B cell (primary cell): Measurements from ENCODE around the gene OR2B3. TPM values are rescaled to one million over a fixed set of nuclear protein-coding genes. Genes with fewer than 3 reads are reported as not detected.

Experiments
- ATAC-seq: fragments of 200-7000 bp; cut with Tn5 transposase; one replicate; pipeline ENCODE4 v1.10.0; 2021; ENCODE audit warnings: low read depth, mild to moderate bottlenecking, moderate number of reproducible peaks, moderate library complexity
- CTCF ChIA-PET: fragments of 350-600 bp; sonication (Branson Sonifier 250); formaldehyde crosslinking; loops from one replicate; lab custom pipeline; 2021; ENCODE audit warnings: antibody characterized with exemption, inconsistent platforms; lab: Charles Lee
- POLR2A ChIA-PET: fragments of 350-600 bp; sonication (Branson Sonifier 250); formaldehyde crosslinking; loops from one replicate; lab custom pipeline; 2021; ENCODE audit warnings: antibody characterized with exemption; lab: Charles Lee
- DNase-seq: peaks from one replicate; pipeline ENCODE4 v3.0.0; 2013
- H2AFZ ChIP-seq: 2 replicates; pipeline ENCODE4 v1.6.1; 2012; ENCODE audit warnings: mild to moderate bottlenecking, low read depth, low read length; ENCODE audit not compliant: insufficient read depth, poor library complexity, severe bottlenecking
- H3K27ac ChIP-seq, 2 donors: 1 replicate in 1 of 2; 2 replicates in 1 of 2; pipeline ENCODE4 v1.5.1; 2012 to 2013; ENCODE audit warnings: low read length in 2 of 2, mild to moderate bottlenecking in 2 of 2, moderate library complexity in 1 of 2
- H3K27me3 ChIP-seq, 4 experiments: fragments of 200-600 bp in 1 of 4; sonication (generic) in 1 of 4; replicated peaks in 1 of 4; 1 replicate in 2 of 4; 2 replicates in 2 of 4; pipeline versions ENCODE4 v1.6.1 to v1.7.0; 2013 to 2016; ENCODE audit warnings: low read length in 3 of 4, mild to moderate bottlenecking in 2 of 4, mixed read lengths in 1 of 4, moderate library complexity in 1 of 4; ENCODE audit not compliant: insufficient read depth in 4 of 4, control insufficient read depth in 3 of 4; ENCODE audit errors: control extremely low read depth in 1 of 4
- H3K36me3 ChIP-seq, 2 experiments: replicated peaks in 1 of 2; 1 replicate in 1 of 2; 2 replicates in 1 of 2; pipeline versions ENCODE4 v1.6.1 to v1.7.1; 2013; ENCODE audit warnings: low read length in 1 of 2; ENCODE audit not compliant: insufficient read depth in 2 of 2, control insufficient read depth in 1 of 2; ENCODE audit errors: control extremely low read depth in 1 of 2, extremely low read depth in 1 of 2
- H3K4me1 ChIP-seq, 2 donors: fragments of 200-600 bp in 1 of 2; sonication (generic) in 1 of 2; 1 replicate in 1 of 2; 2 replicates in 1 of 2; pipeline versions ENCODE4 v1.5.1 to v1.6.1; 2013 to 2017; ENCODE audit warnings: low read length in 2 of 2; ENCODE audit not compliant: control insufficient read depth in 2 of 2, insufficient read depth in 2 of 2
- H3K4me2 ChIP-seq: replicated peaks from 2 replicates; pipeline ENCODE3; 2012; ENCODE audit warnings: mild to moderate bottlenecking, low read depth, low read length; ENCODE audit not compliant: poor library complexity, severe bottlenecking
- H3K4me3 ChIP-seq, 5 experiments: fragments of 200-600 bp in 1 of 5; sonication (generic) in 1 of 5; 1 replicate in 3 of 5; 2 replicates in 2 of 5; pipeline versions ENCODE4 v1.5.1 to v1.7.0; 2011 to 2016; ENCODE audit warnings: low read length in 4 of 5, mild to moderate bottlenecking in 4 of 5, low read depth in 2 of 5, control low read depth in 1 of 5, moderate library complexity in 1 of 5; ENCODE audit not compliant: insufficient read depth in 1 of 5; ENCODE audit errors: control extremely low read depth in 1 of 5, extremely low read depth in 1 of 5
- H3K79me2 ChIP-seq: fragments of 200-600 bp; sonication (generic); one replicate; pipeline ENCODE4 v1.6.0; 2016; ENCODE audit warnings: low read length; ENCODE audit not compliant: control insufficient read depth, insufficient read depth
- H3K9ac ChIP-seq: fragments of 200-600 bp; sonication (generic); 2 replicates; pipeline ENCODE4 v1.6.1; 2017; ENCODE audit warnings: mild to moderate bottlenecking, low read length, moderate library complexity
- H3K9me3 ChIP-seq, 3 donors: one replicate each; pipeline versions ENCODE4 v1.6.1 to v1.7.1; 2013; ENCODE audit warnings: low read length in 2 of 3; ENCODE audit not compliant: control insufficient read depth in 2 of 3, insufficient read depth in 1 of 3; ENCODE audit errors: control extremely low read depth in 1 of 3
- H4K20me1 ChIP-seq: 2 replicates; pipeline ENCODE4 v1.6.0; 2012; ENCODE audit warnings: mild to moderate bottlenecking, low read length; ENCODE audit not compliant: insufficient read depth, control insufficient read depth, poor library complexity, severe bottlenecking
- H3K27ac Mint-ChIP-seq: one replicate; pipeline ENCODE4 v1.8.0; 2021; ENCODE audit warnings: mixed read lengths
- H3K27me3 Mint-ChIP-seq: one replicate; pipeline ENCODE4 v1.8.0; 2021; ENCODE audit warnings: mixed read lengths
- H3K4me1 Mint-ChIP-seq: one replicate; pipeline ENCODE4 v1.8.0; 2021; ENCODE audit warnings: mixed read lengths
- H3K4me3 Mint-ChIP-seq: one replicate; pipeline ENCODE4 v1.8.0; 2021; ENCODE audit warnings: mixed read lengths
- H3K9me3 Mint-ChIP-seq: one replicate; pipeline ENCODE4 v1.8.0; 2022; ENCODE audit warnings: mixed read lengths; ENCODE audit not compliant: insufficient read depth
- EZH2 ChIP-seq: IDR thresholded peaks from 2 replicates; pipeline ENCODE4 v1.6.1; 2012; ENCODE audit warnings: borderline replicate concordance, low read depth, mild to moderate bottlenecking, moderate library complexity, low read length; ENCODE audit not compliant: insufficient read depth, poor library complexity, severe bottlenecking
- WGBS: methylation state at CpG from one replicate; pipeline ENCODE4 v1.1.5; 2013; ENCODE audit warnings: missing lambda C conversion rate; ENCODE audit not compliant: insufficient coverage; 5-methylcytosine and 5-hydroxymethylcytosine counted together
- intact Hi-C: fragments of 100-400 bp; cut with micrococcal nuclease; formaldehyde crosslinking; loops from one replicate; pipeline ENCODE4 v1.10.0; 2022
- polyA plus RNA-seq: library from polyadenylated mRNA; depleted of rRNA; stranded (reverse); fragments of >200 nt; gene quantifications from 2 replicates; pipeline ENCODE4 v1.2.3, GENCODE V29; 2012
- total RNA-seq, 2 donors: library from RNA; stranded (reverse); fragments of 120-200 nt in 1 of 2; gene quantifications; 1 replicate in 1 of 2; 2 replicates in 1 of 2; pipeline versions ENCODE4 v1.2.3 to v1.2.4, GENCODE V29; 2013 to 2022
- TF ChIP-seq, protein P1 (sequence below): fragments of 200-600 bp; IDR thresholded peaks from one replicate; pipeline ENCODE4 v1.8.0; 2022; ENCODE audit warnings: antibody characterized with exemption, mild to moderate bottlenecking

OR2B3 gene
- total and polyA plus RNA-seq, 2 donors (not counting 1 experiment from before 2014, with no cell fraction given) = not detected

DNA sequence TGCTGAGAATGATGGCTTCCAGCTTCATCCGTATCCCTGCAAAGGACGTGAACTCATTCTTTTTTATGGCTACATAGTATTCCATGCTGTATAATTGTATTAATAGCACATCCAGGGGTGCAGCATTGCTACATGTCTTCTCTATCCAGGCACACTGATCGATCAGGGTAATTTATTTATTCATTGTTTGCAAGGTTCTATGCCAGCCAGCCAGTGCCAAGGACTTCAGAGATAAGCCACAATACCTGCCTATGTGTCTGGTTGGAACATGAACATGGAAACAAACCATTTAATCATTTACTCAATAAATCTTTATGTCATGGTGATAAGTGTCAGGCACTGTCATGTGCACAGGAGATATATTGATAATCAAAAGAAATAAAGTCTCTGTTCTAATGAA, 5.8 kb upstream of the OR2B3 start:
- no CpG with 5 or more reads among the region's 3 CpGs for WGBS
- H3K4me2 ChIP-seq = no peak overlapping the region
- Mint-ChIP-seq H3K4me1 (no peaks in the 10 kb centered on the region), H3K9me3 (no peaks in the 10 kb centered on the region), H3K27ac (no peak overlapping the region), H3K4me3 (no peak overlapping the region), H3K27me3 (peaks cover 14% of the 10 kb centered on the region)
- H3K9me3 ChIP-seq = no peaks in the 10 kb centered on the region
- no peaks in the 10 kb centered on the region for H4K20me1 ChIP-seq
- ATAC-seq = no peak
- CTCF ChIA-PET = no interaction called here
- no peaks in the 10 kb centered on the region for H3K4me1 ChIP-seq
- H3K36me3 ChIP-seq = no peaks in the 10 kb centered on the region
- H3K27ac ChIP-seq = no peak overlapping the region
- H3K79me2 ChIP-seq = no peaks in the 10 kb centered on the region
- H2AFZ ChIP-seq = no peak overlapping the region
- POLR2A ChIA-PET = no interaction called here
- no peak for TF ChIP-seq EZH2
- TF ChIP-seq, protein P1, sequence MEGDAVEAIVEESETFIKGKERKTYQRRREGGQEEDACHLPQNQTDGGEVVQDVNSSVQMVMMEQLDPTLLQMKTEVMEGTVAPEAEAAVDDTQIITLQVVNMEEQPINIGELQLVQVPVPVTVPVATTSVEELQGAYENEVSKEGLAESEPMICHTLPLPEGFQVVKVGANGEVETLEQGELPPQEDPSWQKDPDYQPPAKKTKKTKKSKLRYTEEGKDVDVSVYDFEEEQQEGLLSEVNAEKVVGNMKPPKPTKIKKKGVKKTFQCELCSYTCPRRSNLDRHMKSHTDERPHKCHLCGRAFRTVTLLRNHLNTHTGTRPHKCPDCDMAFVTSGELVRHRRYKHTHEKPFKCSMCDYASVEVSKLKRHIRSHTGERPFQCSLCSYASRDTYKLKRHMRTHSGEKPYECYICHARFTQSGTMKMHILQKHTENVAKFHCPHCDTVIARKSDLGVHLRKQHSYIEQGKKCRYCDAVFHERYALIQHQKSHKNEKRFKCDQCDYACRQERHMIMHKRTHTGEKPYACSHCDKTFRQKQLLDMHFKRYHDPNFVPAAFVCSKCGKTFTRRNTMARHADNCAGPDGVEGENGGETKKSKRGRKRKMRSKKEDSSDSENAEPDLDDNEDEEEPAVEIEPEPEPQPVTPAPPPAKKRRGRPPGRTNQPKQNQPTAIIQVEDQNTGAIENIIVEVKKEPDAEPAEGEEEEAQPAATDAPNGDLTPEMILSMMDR = no peak
- no peak overlapping the region for H3K4me3 ChIP-seq
- H3K9ac ChIP-seq = no peak overlapping the region
- peaks cover 0 to 11% (median 0%) of the 10 kb centered on the region in 4 experiments for H3K27me3 ChIP-seq
- intact Hi-C loops = no loop called here
- no peak for DNase-seq

- Histone ChIP-seq H3K9ac (no peak overlapping the region), H3K27me3 (peaks cover 0 to 4% (median 2%) of the 10 kb centered on the region in 4 experiments), H3K4me3 (no peak overlapping the region), H3K27ac (no peak overlapping the region), H3K4me2 (no peak overlapping the region), H4K20me1 (no peaks in the 10 kb centered on the region), H3K79me2 (no peaks in the 10 kb centered on the region), H2AFZ (no peak overlapping the region), H3K36me3 (no peaks in the 10 kb centered on the region), H3K9me3 (no peaks in the 10 kb centered on the region), H3K4me1 (no peaks in the 10 kb centered on the region)
- ChIA-PET POLR2A (no interaction called here), CTCF (interaction anchor here (1.1 kb wide), 1 partner anchor 17 kb away, joined by 3 read pairs; the partner anchor contains the start of gene OR2J1)
- H3K27ac Mint-ChIP-seq = no peak overlapping the region
- H3K9me3 Mint-ChIP-seq = no peaks in the 10 kb centered on the region
- peaks cover 27% of the 10 kb centered on the region for H3K27me3 Mint-ChIP-seq
- no peak for DNase-seq
- TF ChIP-seq EZH2 = no peak
- TF ChIP-seq, protein P1 = no peak
- no peak overlapping the region for H3K4me3 Mint-ChIP-seq
- H3K4me1 Mint-ChIP-seq = no peaks in the 10 kb centered on the region
- intact Hi-C loops = no loop called here
- WGBS = 93% methylated on average over 12 of the region's 15 CpGs
- ATAC-seq = no peak
These were observed 4.7 kb downstream of the OR2B3 start for GRCh38 chr6:29082457-29082856.
